DND-41 (cell line): ENCODE data around the gene PPM1F.

Source experiments
- ATAC-seq: fragments of 200-7000 bp; cut with Tn5 transposase; 3 replicates; pipeline ENCODE4 v1.9.1; 2021; ENCODE audit warnings: low read depth; ENCODE audit not compliant: insufficient read depth
- DNase-seq: peaks from one replicate; pipeline ENCODE4 v3.0.0-alpha.2; 2020
- H2AFZ ChIP-seq: 2 replicates; pipeline ENCODE4 v1.6.0; 2012; ENCODE audit warnings: low read depth, low read length
- H3K27ac ChIP-seq: 2 replicates; pipeline ENCODE4 v1.5.1; 2012; ENCODE audit warnings: low read length, inconsistent platforms
- H3K27me3 ChIP-seq: fragments of 200-600 bp; sonication (generic); 2 replicates; pipeline ENCODE4 v1.6.0; 2012; ENCODE audit warnings: low read length, mild to moderate bottlenecking, inconsistent platforms; ENCODE audit not compliant: insufficient read depth, poor library complexity
- H3K36me3 ChIP-seq: 2 replicates; pipeline ENCODE4 v1.5.1; 2012; ENCODE audit warnings: low read length, inconsistent platforms; ENCODE audit not compliant: insufficient read depth
- H3K4me1 ChIP-seq: 2 replicates; pipeline ENCODE4 v1.5.1; 2012; ENCODE audit warnings: mild to moderate bottlenecking, low read length; ENCODE audit not compliant: insufficient read depth
- H3K4me2 ChIP-seq: 2 replicates; pipeline ENCODE4 v1.6.0; 2012; ENCODE audit warnings: mild to moderate bottlenecking, moderate library complexity, low read length, inconsistent platforms; ENCODE audit not compliant: insufficient read depth
- H3K4me3 ChIP-seq, 2 experiments: fragments of 200-600 bp in 1 of 2; shearing (Covaris generic) in 1 of 2; 2 replicates each; pipeline ENCODE4 v1.5.1; 2012 to 2016; ENCODE audit warnings: inconsistent platforms in 2 of 2, low read length in 2 of 2, mild to moderate bottlenecking in 2 of 2, low read depth in 1 of 2, moderate library complexity in 1 of 2
- H3K79me2 ChIP-seq: 2 replicates; pipeline ENCODE4 v1.6.0; 2012; ENCODE audit warnings: low read length, inconsistent platforms; ENCODE audit not compliant: insufficient read depth
- H3K9ac ChIP-seq: 2 replicates; pipeline ENCODE4 v1.6.0; 2012; ENCODE audit warnings: low read depth, mild to moderate bottlenecking, inconsistent platforms, low read length, moderate library complexity
- H3K9me3 ChIP-seq: 2 replicates; pipeline ENCODE4 v1.5.1; 2012; ENCODE audit warnings: low read length, moderate library complexity, mild to moderate bottlenecking, inconsistent platforms; ENCODE audit not compliant: insufficient read depth, severe bottlenecking
- H4K20me1 ChIP-seq: 2 replicates; pipeline ENCODE4 v1.6.0; 2012; ENCODE audit warnings: low read length; ENCODE audit not compliant: insufficient read depth
- EZH2 ChIP-seq: IDR thresholded peaks from 3 replicates; pipeline ENCODE4 v1.6.1; 2012; ENCODE audit warnings: borderline replicate concordance, low read depth, mild to moderate bottlenecking, moderate library complexity, low read length, inconsistent platforms; ENCODE audit not compliant: severe bottlenecking
- TF ChIP-seq, protein P1 (sequence below): IDR thresholded peaks from 2 replicates; pipeline ENCODE4 v1.5.1; 2012; ENCODE audit warnings: borderline replicate concordance, low read length, moderate library complexity, mild to moderate bottlenecking; ENCODE audit not compliant: poor library complexity, severe bottlenecking; ENCODE audit errors: extremely low read depth

The PPM1F gene

DNA sequence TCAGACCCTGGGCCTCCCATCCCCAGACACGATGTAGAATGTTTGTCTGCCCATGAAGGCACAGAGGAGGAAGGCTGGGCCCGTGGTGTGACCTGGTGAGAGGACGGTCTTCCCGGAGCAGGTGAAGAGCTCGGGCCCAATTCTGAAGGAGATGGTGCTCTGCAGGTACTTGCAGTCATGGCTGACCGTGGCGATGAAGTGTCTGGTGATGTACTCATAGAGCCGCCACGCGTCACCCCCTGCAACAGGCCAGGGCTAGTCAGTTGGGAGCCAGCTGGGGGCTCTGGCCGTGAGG is 10.0 kb upstream of the PPM1F start:
- TF ChIP-seq, protein P1, sequence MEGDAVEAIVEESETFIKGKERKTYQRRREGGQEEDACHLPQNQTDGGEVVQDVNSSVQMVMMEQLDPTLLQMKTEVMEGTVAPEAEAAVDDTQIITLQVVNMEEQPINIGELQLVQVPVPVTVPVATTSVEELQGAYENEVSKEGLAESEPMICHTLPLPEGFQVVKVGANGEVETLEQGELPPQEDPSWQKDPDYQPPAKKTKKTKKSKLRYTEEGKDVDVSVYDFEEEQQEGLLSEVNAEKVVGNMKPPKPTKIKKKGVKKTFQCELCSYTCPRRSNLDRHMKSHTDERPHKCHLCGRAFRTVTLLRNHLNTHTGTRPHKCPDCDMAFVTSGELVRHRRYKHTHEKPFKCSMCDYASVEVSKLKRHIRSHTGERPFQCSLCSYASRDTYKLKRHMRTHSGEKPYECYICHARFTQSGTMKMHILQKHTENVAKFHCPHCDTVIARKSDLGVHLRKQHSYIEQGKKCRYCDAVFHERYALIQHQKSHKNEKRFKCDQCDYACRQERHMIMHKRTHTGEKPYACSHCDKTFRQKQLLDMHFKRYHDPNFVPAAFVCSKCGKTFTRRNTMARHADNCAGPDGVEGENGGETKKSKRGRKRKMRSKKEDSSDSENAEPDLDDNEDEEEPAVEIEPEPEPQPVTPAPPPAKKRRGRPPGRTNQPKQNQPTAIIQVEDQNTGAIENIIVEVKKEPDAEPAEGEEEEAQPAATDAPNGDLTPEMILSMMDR, result no peak
- no peak for TF ChIP-seq EZH2
- Histone ChIP-seq H3K27ac (no peak overlapping the region), H3K9ac (no peak overlapping the region), H3K27me3 (no peaks in the 10 kb centered on the region), H4K20me1 (no peaks in the 10 kb centered on the region; the same call in 1 of the 2 replicates), H3K4me3 (no peak overlapping the region), H2AFZ (no peak overlapping the region), H3K4me2 (no peak overlapping the region), H3K36me3 (peaks cover 94% of the 10 kb centered on the region), H3K9me3 (no peaks in the 10 kb centered on the region), H3K79me2 (no peaks in the 10 kb centered on the region), H3K4me1 (no peaks in the 10 kb centered on the region)
- DNase-seq (no peak), ATAC-seq (no peak)

DNA sequence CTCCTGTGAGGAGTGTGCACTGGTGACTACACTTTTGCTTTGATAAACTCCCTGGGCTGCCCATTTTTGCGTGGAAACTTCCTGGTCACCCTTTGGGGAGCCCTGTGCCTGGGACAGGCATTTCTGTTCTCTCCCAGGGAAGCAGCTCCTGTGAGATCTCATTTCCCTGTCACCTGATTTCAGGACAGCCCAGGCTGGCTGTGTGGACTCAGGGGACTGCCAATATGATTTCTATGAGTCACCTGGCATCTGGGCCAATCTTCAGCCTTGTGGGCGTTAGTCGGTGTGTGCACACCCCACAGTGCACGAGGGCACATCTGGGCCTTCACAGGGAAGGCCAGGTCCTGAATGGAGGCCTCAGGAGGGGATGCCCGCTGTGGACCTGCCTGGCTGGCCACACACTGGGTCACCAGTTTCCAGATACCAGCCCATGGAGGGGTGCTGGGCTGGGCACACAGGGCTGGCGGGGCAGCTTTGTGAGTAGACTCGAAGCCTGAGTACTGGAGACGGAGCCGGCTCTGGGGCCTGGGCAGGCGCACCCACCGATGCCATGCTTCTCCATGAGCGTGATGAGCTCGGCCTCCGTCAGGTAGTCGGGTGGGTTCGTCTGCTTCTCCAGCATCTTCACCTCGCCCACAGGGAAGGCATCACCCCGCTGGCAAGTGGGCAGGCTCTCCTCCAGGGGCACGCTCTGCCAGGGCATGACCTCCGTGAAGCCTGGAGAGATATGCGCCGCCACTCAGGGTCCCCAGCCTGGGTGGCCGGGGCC is 9.4 kb upstream of the PPM1F start:
- ATAC-seq (no peak), DNase-seq (no peak)
- Histone ChIP-seq H4K20me1 (no peaks in the 10 kb centered on the region; the same call in 1 of the 2 replicates), H3K9me3 (no peaks in the 10 kb centered on the region), H3K4me1 (no peaks in the 10 kb centered on the region), H3K27me3 (no peaks in the 10 kb centered on the region), H3K9ac (no peak overlapping the region), H3K4me2 (no peak overlapping the region), H2AFZ (no peak overlapping the region), H3K36me3 (peaks cover 88% of the 10 kb centered on the region), H3K4me3 (no peak overlapping the region), H3K27ac (no peak overlapping the region), H3K79me2 (no peaks in the 10 kb centered on the region)
- TF ChIP-seq EZH2, result no peak
- TF ChIP-seq, protein P1, result no peak

DNA sequence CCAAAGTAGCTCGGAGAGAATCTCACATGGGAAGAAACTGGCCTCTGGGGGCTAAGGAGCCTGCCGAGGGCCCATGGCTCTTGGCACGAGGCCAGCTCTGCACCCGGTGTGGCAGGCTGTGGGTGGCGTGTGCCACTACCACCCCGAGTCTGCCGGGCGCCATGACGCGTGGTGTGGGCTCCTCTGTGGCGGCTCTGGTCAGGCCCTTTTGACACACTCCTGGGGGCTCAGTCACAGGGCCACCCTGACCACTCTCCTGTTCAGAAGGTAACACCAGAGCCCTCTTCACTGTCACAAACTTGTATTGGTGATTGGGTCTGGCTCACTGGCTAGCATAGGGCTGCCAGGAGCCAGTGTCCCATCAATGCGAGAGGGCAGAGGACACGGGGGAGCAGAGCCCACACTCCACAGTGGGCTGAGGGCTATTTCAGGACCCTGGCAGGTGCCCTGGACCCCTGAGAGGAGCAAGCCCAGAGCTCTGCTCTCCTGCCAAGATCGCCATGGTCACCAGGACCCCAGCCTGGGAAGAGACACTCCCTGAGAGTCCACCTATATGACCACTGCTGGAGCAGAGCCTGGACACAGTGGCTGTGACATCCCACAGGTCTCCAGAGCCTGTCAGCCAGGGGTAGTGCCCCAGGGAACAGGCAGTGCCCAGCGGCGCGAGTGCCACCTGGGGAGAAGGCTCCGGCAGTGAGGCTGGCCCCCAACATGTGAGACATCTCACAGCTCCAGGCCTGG is 8.6 kb upstream of the PPM1F start:
- DNase-seq (no peak), ATAC-seq (no peak)
- H3K4me3 ChIP-seq, result no peak overlapping the region
- H2AFZ ChIP-seq, result no peak overlapping the region
- no peak for TF ChIP-seq EZH2
- TF ChIP-seq, protein P1, result no peak
- no peaks in the 10 kb centered on the region for H3K27me3 ChIP-seq
- no peaks in the 10 kb centered on the region for H3K79me2 ChIP-seq
- no peaks in the 10 kb centered on the region for H3K4me1 ChIP-seq
- H3K9ac ChIP-seq, result no peak overlapping the region
- H3K27ac ChIP-seq, result no peak overlapping the region
- no peak overlapping the region for H3K4me2 ChIP-seq
- no peaks in the 10 kb centered on the region for H3K9me3 ChIP-seq
- peaks cover 81% of the 10 kb centered on the region for H3K36me3 ChIP-seq
- H4K20me1 ChIP-seq, result no peaks in the 10 kb centered on the region; the same call in 1 of the 2 replicates
